HEK293 (cell line): Measurements from ENCODE around the gene HEMK1.
A peak's percentile ranks its signal among the peaks of the same experiment; 100 is the strongest.

Experiments
- CTCF ChIA-PET: fragments of 350-600 bp; formaldehyde crosslinking; extraction: SDS; loops from one replicate; lab custom pipeline; 2021; ENCODE audit warnings: antibody characterized with exemption; lab: Yijun Ruan, JAX
- POLR2A ChIA-PET: fragments of 300-600 bp; formaldehyde crosslinking; extraction: SDS; loops from one replicate; lab custom pipeline; 2020; ENCODE audit warnings: antibody characterized with exemption, inconsistent platforms; lab: Yijun Ruan, JAX
- H3K27ac ChIP-seq: fragments of 200-500 bp; sonication (Bioruptor generic); 2 replicates; pipeline ENCODE4 v1.5.1; 2014; ENCODE audit warnings: low read depth, low read length, control low read depth, inconsistent platforms; ENCODE audit errors: extremely low read depth
- H3K36me3 ChIP-seq, 2 experiments: fragments of 200-500 bp in 1 of 2; sonication (Bioruptor generic) in 1 of 2; 1 replicate in 1 of 2; 2 replicates in 1 of 2; pipeline ENCODE4 v1.5.1; 2014 to 2017; ENCODE audit warnings: inconsistent platforms in 2 of 2, low read length in 2 of 2; ENCODE audit not compliant: control insufficient read depth in 2 of 2, insufficient read depth in 1 of 2
- H3K4me1 ChIP-seq: fragments of 200-500 bp; sonication (Bioruptor generic); 2 replicates; pipeline ENCODE4 v1.5.1; 2014; ENCODE audit warnings: mild to moderate bottlenecking, low read length, inconsistent platforms; ENCODE audit not compliant: control insufficient read depth, insufficient read depth
- H3K4me3 ChIP-seq: 2 replicates; pipeline ENCODE4 v1.5.1; 2011; ENCODE audit warnings: low read depth, mild to moderate bottlenecking, control low read depth, low read length, moderate library complexity
- H3K9me3 ChIP-seq: fragments of 200-500 bp; sonication (Bioruptor generic); 2 replicates; pipeline ENCODE4 v1.5.1; 2014; ENCODE audit warnings: low read depth, low read length, inconsistent platforms; ENCODE audit not compliant: control insufficient read depth, insufficient read depth
- GFI1B ChIP-seq: fragments of 450-650 bp; formaldehyde crosslinking; IDR thresholded peaks from 2 replicates; pipeline ENCODE4 v1.5.1; 2016; ENCODE audit warnings: missing biosample characterization, missing genetic modification characterization
- HIC1 ChIP-seq: fragments of 450-650 bp; formaldehyde crosslinking; IDR thresholded peaks from 2 replicates; pipeline ENCODE4 v1.5.1; 2016; ENCODE audit warnings: missing biosample characterization, missing genetic modification characterization
- HOXA7 ChIP-seq: sonication (generic); formaldehyde crosslinking; IDR thresholded peaks from 2 replicates; pipeline ENCODE4 v1.8.1; 2022; ENCODE audit warnings: missing genetic modification reagents, borderline replicate concordance
- MEIS1 ChIP-seq: sonication (generic); formaldehyde crosslinking; IDR thresholded peaks from 2 replicates; pipeline ENCODE4 v1.8.1; 2022; ENCODE audit warnings: missing genetic modification reagents, mild to moderate bottlenecking, borderline replicate concordance
- PRDM10 ChIP-seq: fragments of 450-650 bp; formaldehyde crosslinking; IDR thresholded peaks from 2 replicates; pipeline ENCODE4 v1.5.1; 2016; ENCODE audit warnings: missing biosample characterization, missing genetic modification characterization
- SP7 ChIP-seq: fragments of 450-650 bp; formaldehyde crosslinking; IDR thresholded peaks from 2 replicates; pipeline ENCODE4 v1.5.1; 2016; ENCODE audit warnings: missing biosample characterization, missing genetic modification characterization
- WT1 ChIP-seq: fragments of 450-650 bp; formaldehyde crosslinking; IDR thresholded peaks from 2 replicates; pipeline ENCODE4 v1.5.1; 2016; ENCODE audit warnings: missing biosample characterization, missing genetic modification characterization
- ZBTB11 ChIP-seq: fragments of 450-650 bp; formaldehyde crosslinking; conservative IDR thresholded peaks from 2 replicates; pipeline ENCODE4 v1.5.1; 2016; ENCODE audit warnings: low read depth, missing biosample characterization, missing genetic modification characterization
- ZBTB48 ChIP-seq: fragments of 450-650 bp; formaldehyde crosslinking; IDR thresholded peaks from 2 replicates; pipeline ENCODE4 v1.5.1; 2016; ENCODE audit warnings: missing biosample characterization, missing genetic modification characterization
- ZFP3 ChIP-seq: fragments of 450-650 bp; formaldehyde crosslinking; IDR thresholded peaks from 2 replicates; pipeline ENCODE4 v1.5.1; 2016; ENCODE audit warnings: low read depth, missing biosample characterization, missing genetic modification characterization
- ZNF155 ChIP-seq: fragments of 450-650 bp; formaldehyde crosslinking; IDR thresholded peaks from 2 replicates; pipeline ENCODE4 v1.5.1; 2016; ENCODE audit warnings: missing biosample characterization, missing genetic modification characterization
- ZNF302 ChIP-seq: fragments of 450-650 bp; formaldehyde crosslinking; IDR thresholded peaks from 2 replicates; pipeline ENCODE4 v1.5.1; 2016; ENCODE audit warnings: missing biosample characterization, missing genetic modification characterization, low read depth
- ZNF341 ChIP-seq: fragments of 450-650 bp; formaldehyde crosslinking; IDR thresholded peaks from 2 replicates; pipeline ENCODE4; 2016; ENCODE audit warnings: low read depth, missing biosample characterization, missing genetic modification characterization
- ZNF37A ChIP-seq: fragments of 450-650 bp; IDR thresholded peaks from 2 replicates; pipeline ENCODE4 v1.5.1; 2018; ENCODE audit warnings: missing biosample characterization, missing genetic modification characterization
- ZNF473 ChIP-seq: fragments of 450-650 bp; formaldehyde crosslinking; IDR thresholded peaks from 2 replicates; pipeline ENCODE4 v1.5.1; 2017; ENCODE audit warnings: missing biosample characterization, missing genetic modification characterization
- ZNF558 ChIP-seq: fragments of 450-650 bp; formaldehyde crosslinking; IDR thresholded peaks from 2 replicates; pipeline ENCODE4 v1.5.1; 2016; ENCODE audit warnings: missing biosample characterization, missing genetic modification characterization
- ZNF560 ChIP-seq: fragments of 450-650 bp; formaldehyde crosslinking; IDR thresholded peaks from 2 replicates; pipeline ENCODE4 v1.5.1; 2017; ENCODE audit warnings: missing biosample characterization, missing genetic modification characterization, borderline replicate concordance
- ZNF561 ChIP-seq: fragments of 450-650 bp; IDR thresholded peaks from 2 replicates; pipeline ENCODE4 v1.5.1; 2018; ENCODE audit warnings: missing biosample characterization, missing genetic modification characterization, borderline replicate concordance
- ZNF571 ChIP-seq: fragments of 450-650 bp; formaldehyde crosslinking; IDR thresholded peaks from 2 replicates; pipeline ENCODE4 v1.5.0; 2017; ENCODE audit warnings: missing biosample characterization, missing genetic modification characterization
- ZNF621 ChIP-seq: fragments of 450-650 bp; formaldehyde crosslinking; IDR thresholded peaks from 2 replicates; pipeline ENCODE4 v1.5.1; 2017; ENCODE audit warnings: missing biosample characterization, missing genetic modification characterization
- ZNF645 ChIP-seq: fragments of 450-650 bp; formaldehyde crosslinking; IDR thresholded peaks from 2 replicates; pipeline ENCODE4; 2016; ENCODE audit warnings: missing biosample characterization, missing genetic modification characterization
- ZNF654 ChIP-seq: fragments of 450-650 bp; formaldehyde crosslinking; IDR thresholded peaks from 2 replicates; pipeline ENCODE4 v1.5.1; 2016; ENCODE audit warnings: low read depth, missing biosample characterization, missing genetic modification characterization
- ZNF664 ChIP-seq: fragments of 450-650 bp; formaldehyde crosslinking; IDR thresholded peaks from 2 replicates; pipeline ENCODE4 v1.5.1; 2016; ENCODE audit warnings: missing biosample characterization, missing genetic modification characterization
- ZNF747 ChIP-seq: fragments of 450-650 bp; formaldehyde crosslinking; IDR thresholded peaks from 2 replicates; pipeline ENCODE4 v1.5.1; 2016; ENCODE audit warnings: missing biosample characterization, missing genetic modification characterization
- ZNF843 ChIP-seq: fragments of 450-650 bp; formaldehyde crosslinking; IDR thresholded peaks from 2 replicates; pipeline ENCODE4 v1.5.1; 2016; ENCODE audit warnings: missing biosample characterization, missing genetic modification characterization

Gene HEMK1

GRCh38 chr3:50568947-50569749, at the start of gene HEMK1:
HEMK1 (plus strand) TSS chr3:50569522; CDS start chr3:50571105, 1,583 bp downstream.
- ChIA-PET CTCF (interaction anchor here (1.6 to 6.0 kb wide), 3 partner anchors 20 to 45 kb away, joined by 3 to 139 read pairs (median 7); partner anchors contain the start of genes CISH and MAPKAPK3), POLR2A (interaction anchor here (0.6 to 2.7 kb wide), 14 partner anchors 8 to 1389 kb away, joined by 3 to 25 read pairs (median 6); partner anchors contain the start of genes CISH, CYB561D2, HYAL3 and MANF)
- Histone ChIP-seq H3K36me3 (peaks cover 0 to 20% of the 10 kb centered on the region in 2 experiments; a peak in 1 of 3 replicates), H3K27ac (peak within 1 kb of the TSS; percentile 44; the same call in 1 of the 2 replicates), H3K4me1 (no peaks in the 10 kb centered on the region; the same call in 1 of the 2 replicates), H3K9me3 (no peaks in the 10 kb centered on the region), H3K4me3 (peak within 1 kb of the TSS; percentile 53)
- TF ChIP-seq WT1 (tag by site-specific recombination): peak; percentile 28; the same call in 1 of the 2 replicates
- no peak for TF ChIP-seq ZNF37A (tag by site-specific recombination)
- TF ChIP-seq ZNF664: 0 out of 2 replicates have a peak, but pooled peaks have one; percentile 12
- peak; percentile 57; the same call in 1 of the 2 replicates for TF ChIP-seq ZNF843 (tag by site-specific recombination)
- peak; percentile 60; the same call in 1 of the 2 replicates for TF ChIP-seq GFI1B (tag by site-specific recombination)
- TF ChIP-seq ZNF558 (tag by site-specific recombination): peak; percentile 45; the same call in 1 of the 2 replicates
- TF ChIP-seq ZNF473 (tag by site-specific recombination): no peak
- peak; percentile 85 for TF ChIP-seq PRDM10 (tag by site-specific recombination)
- TF ChIP-seq ZNF645 (tag by site-specific recombination): no peak
- peak; percentile 89 for TF ChIP-seq SP7 (tag by site-specific recombination)
- no peak for TF ChIP-seq ZNF571 (tag by site-specific recombination)
- TF ChIP-seq HIC1 (tag by site-specific recombination): no peak
- no peak for TF ChIP-seq ZNF654 (tag by site-specific recombination)
- no peak; the same call in 1 of the 2 replicates for TF ChIP-seq ZNF341 (tag by site-specific recombination)
- peak; percentile 91 for TF ChIP-seq ZBTB48
- TF ChIP-seq ZNF747 (tag by site-specific recombination): no peak
- no peak for TF ChIP-seq ZNF155 (tag by site-specific recombination)
- TF ChIP-seq ZNF302 (tag by site-specific recombination): no peak
- peak; percentile 86 for TF ChIP-seq ZNF561 (tag by site-specific recombination)
- TF ChIP-seq ZFP3 (tag by site-specific recombination): no peak
- peak; percentile 99 for TF ChIP-seq ZBTB11
- no peak for TF ChIP-seq ZNF560 (tag by site-specific recombination)
- TF ChIP-seq MEIS1 (CRISPR knock-in tag): no peak
- TF ChIP-seq ZNF621 (tag by site-specific recombination): no peak
- no peak for TF ChIP-seq HOXA7
